ENCODE data around the gene FYN. TPM values are rescaled to one million over a fixed set of nuclear protein-coding genes. Genes with fewer than 3 reads are reported as not detected.

The FYN gene
- total RNA-seq, 1 donor from 2014 or later = 46.3 TPM

- Histone ChIP-seq H3K27ac (replicated peaks) (peak overlapping the region; percentile 81), H3K36me3 (no peaks in the 10 kb centered on the region), H3K27me3 (ENCODE audit: low read depth) (no peaks in the 10 kb centered on the region), H3K4me3 (no peak overlapping the region), H3K9me3 (replicated peaks) (no peaks in the 10 kb centered on the region), H3K4me1 (peaks cover 89% of the 10 kb centered on the region)
- TF ChIP-seq CTCF (IDR thresholded peaks at IDR 0.05; ENCODE audit: borderline replicate concordance) = no peak
- no peak for DNase-seq
- intact Hi-C loops (cut with micrococcal nuclease) = no loop called here
Observed at GRCh38 chr6:111764238-111765175, 108.7 kb downstream of the FYN start.

- DNase-seq = no peak
- H3K4me1 ChIP-seq = peaks cover 90% of the 10 kb centered on the region
- no peak overlapping the region for H3K4me3 ChIP-seq
- intact Hi-C loops (cut with micrococcal nuclease) = no loop called here
- no peaks in the 10 kb centered on the region for H3K9me3 ChIP-seq (replicated peaks)
- no peak for TF ChIP-seq CTCF (IDR thresholded peaks at IDR 0.05; ENCODE audit: borderline replicate concordance)
- H3K27ac ChIP-seq (replicated peaks) = peak overlapping the region; percentile 81
- H3K27me3 ChIP-seq (ENCODE audit: low read depth) = no peaks in the 10 kb centered on the region
- no peaks in the 10 kb centered on the region for H3K36me3 ChIP-seq
Observed at GRCh38 chr6:111763381-111763780, 109.9 kb downstream of the FYN start.

- Histone ChIP-seq H3K27ac (replicated peaks) (peak overlapping the region; percentile 81), H3K9me3 (replicated peaks) (no peaks in the 10 kb centered on the region), H3K4me1 (peaks cover 96% of the 10 kb centered on the region), H3K27me3 (ENCODE audit: low read depth) (no peaks in the 10 kb centered on the region), H3K36me3 (no peaks in the 10 kb centered on the region), H3K4me3 (no peak overlapping the region)
- no peak for DNase-seq
- intact Hi-C loops (cut with micrococcal nuclease) = no loop called here
- TF ChIP-seq CTCF (IDR thresholded peaks at IDR 0.05; ENCODE audit: borderline replicate concordance) = no peak
Observed at GRCh38 chr6:111761783-111762312, 111.4 kb downstream of the FYN start.

GRCh38 chr6:111761212-111761611 lies 112.0 kb downstream of the FYN start:
- no peak for DNase-seq
- no peaks in the 10 kb centered on the region for H3K36me3 ChIP-seq
- no peaks in the 10 kb centered on the region for H3K27me3 ChIP-seq (ENCODE audit: low read depth)
- H3K4me3 ChIP-seq = no peak overlapping the region
- H3K27ac ChIP-seq (replicated peaks) = peak overlapping the region; percentile 81
- intact Hi-C loops (cut with micrococcal nuclease) = no loop called here
- no peak for TF ChIP-seq CTCF (IDR thresholded peaks at IDR 0.05; ENCODE audit: borderline replicate concordance)
- no peaks in the 10 kb centered on the region for H3K9me3 ChIP-seq (replicated peaks)
- peaks cover 92% of the 10 kb centered on the region for H3K4me1 ChIP-seq

GRCh38 chr6:111759836-111760785 lies 113.1 kb downstream of the FYN start:
- Histone ChIP-seq H3K4me1 (peaks cover 85% of the 10 kb centered on the region), H3K27ac (replicated peaks) (peak overlapping the region; percentile 81), H3K27me3 (ENCODE audit: low read depth) (no peaks in the 10 kb centered on the region), H3K9me3 (replicated peaks) (no peaks in the 10 kb centered on the region), H3K4me3 (no peak overlapping the region), H3K36me3 (no peaks in the 10 kb centered on the region)
- intact Hi-C loops (cut with micrococcal nuclease) = no loop called here
- DNase-seq = no peak
- no peak for TF ChIP-seq CTCF (IDR thresholded peaks at IDR 0.05; ENCODE audit: borderline replicate concordance)

Measured in left ventricle myocardium inferior (tissue), 1 donor.